GM06990 (cell line): ENCODE data around the gene ARID1B.
"Not testable (repeated sequence)": the region's sequence is repeated elsewhere in the genome, so short reads cannot be mapped to it uniquely, and the experiment has no call there.

Experiments
- DNase-seq: peaks from one replicate; pipeline ENCODE4 v3.0.0-alpha.2; 2011; ENCODE audit not compliant: insufficient read length; ENCODE audit errors: extremely low read depth
- H3K27me3 ChIP-seq: replicated peaks from 2 replicates; pipeline ENCODE4 v1.6.0; 2011; ENCODE audit warnings: low read length; ENCODE audit not compliant: control insufficient read depth, insufficient read depth
- H3K36me3 ChIP-seq: 2 replicates; pipeline ENCODE4 v1.5.1; 2011; ENCODE audit warnings: low read length; ENCODE audit not compliant: control insufficient read depth, insufficient read depth
- H3K4me3 ChIP-seq: replicated peaks from 2 replicates; pipeline ENCODE4 v1.5.1; 2011; ENCODE audit warnings: low read depth, mild to moderate bottlenecking, control low read depth, low read length
- CTCF ChIP-seq: IDR thresholded peaks from 2 replicates; pipeline ENCODE4 v1.5.1; 2011; ENCODE audit warnings: low read length, control low read depth, mild to moderate bottlenecking, inconsistent platforms; ENCODE audit not compliant: insufficient read depth, poor library complexity, severe bottlenecking

The ARID1B gene

GRCh38 chr6:157035546-157035945, 258.4 kb downstream of the ARID1B start:
- TF ChIP-seq CTCF: no peak
- H3K27me3 ChIP-seq: no peaks in the 10 kb centered on the region
- no peak overlapping the region for H3K4me3 ChIP-seq
- no peaks in the 10 kb centered on the region; the same call in 1 of the 2 replicates for H3K36me3 ChIP-seq
- no peak for DNase-seq

GRCh38 chr6:157036245-157036711, 259.1 kb downstream of the ARID1B start:
- no peak for DNase-seq
- H3K4me3 ChIP-seq: no peak overlapping the region

GRCh38 chr6:157037165-157037564, 260.0 kb downstream of the ARID1B start:
- Histone ChIP-seq H3K27me3 (no peaks in the 10 kb centered on the region), H3K36me3 (peaks cover 3% of the 10 kb centered on the region), H3K4me3 (no peak overlapping the region)
- TF ChIP-seq CTCF: no peak
- no peak for DNase-seq

More at GRCh38 chr6:157036245-157036711, 259.1 kb downstream of the ARID1B start:
- Histone ChIP-seq H3K27me3 (no peaks in the 10 kb centered on the region), H3K36me3 (no peaks in the 10 kb centered on the region; the same call in 1 of the 2 replicates)
- no peak for TF ChIP-seq CTCF

GRCh38 chr6:157038610-157039009, 261.4 kb downstream of the ARID1B start:
- TF ChIP-seq CTCF: no peak
- H3K36me3 ChIP-seq: peaks cover 3% of the 10 kb centered on the region
- no peaks in the 10 kb centered on the region for H3K27me3 ChIP-seq
- no peak for DNase-seq
- no peak overlapping the region for H3K4me3 ChIP-seq

GRCh38 chr6:157039639-157040038, 262.5 kb downstream of the ARID1B start:
- not testable (repeated sequence) for DNase-seq, H3K27me3 ChIP-seq, H3K36me3 ChIP-seq, H3K4me3 ChIP-seq

- no peak for DNase-seq
- H3K27me3 ChIP-seq: no peaks in the 10 kb centered on the region
- no peak overlapping the region for H3K4me3 ChIP-seq
- peaks cover 3% of the 10 kb centered on the region for H3K36me3 ChIP-seq
- no peak for TF ChIP-seq CTCF
These were observed 263.0 kb downstream of the ARID1B start for GRCh38 chr6:157040191-157040590.
